ENCODE data around the gene CRYBG3. TPM values are rescaled to one million over a fixed set of nuclear protein-coding genes. Genes with fewer than 3 reads are reported as not detected.

Gene CRYBG3
- total RNA-seq, 4 donors from 2014 or later = 17.4 to 41.5 (median 38.1) TPM

- DNase-seq = no peak
- Histone ChIP-seq H3K4me3 (no peak overlapping the region), H3K9me3 (no peaks in the 10 kb centered on the region), H3K27ac (peak overlapping the region in 1 of 2 donors; percentile 15), H3K4me1 (no peaks in the 10 kb centered on the region), H3K36me3 (no peaks in the 10 kb centered on the region), H3K27me3 (no peaks in the 10 kb centered on the region)
- TF ChIP-seq CTCF (IDR thresholded peaks at IDR 0.05) (no peak), POLR2A (IDR thresholded peaks at IDR 0.05) (no peak)
- intact Hi-C loops (cut with DNase I; ENCODE audit: low total_unique reads) = no loop called here
Observed at GRCh38 chr3:97883736-97884135, 61.9 kb downstream of the CRYBG3 start.

GRCh38 chr3:97884586-97885123 is 62.8 kb downstream of the CRYBG3 start:
- Histone ChIP-seq H3K4me3 (no peak overlapping the region), H3K9me3 (no peaks in the 10 kb centered on the region), H3K27ac (no peak overlapping the region), H3K27me3 (no peaks in the 10 kb centered on the region), H3K36me3 (no peaks in the 10 kb centered on the region), H3K4me1 (no peaks in the 10 kb centered on the region)
- TF ChIP-seq POLR2A (IDR thresholded peaks at IDR 0.05) (no peak), CTCF (IDR thresholded peaks at IDR 0.05) (no peak)
- intact Hi-C loops (cut with DNase I; ENCODE audit: low total_unique reads) = no loop called here
- DNase-seq = no peak

GRCh38 chr3:97885931-97886824 is 64.4 kb downstream of the CRYBG3 start:
- intact Hi-C loops (cut with DNase I; ENCODE audit: low total_unique reads) = no loop called here
- Histone ChIP-seq H3K4me3 (no peak overlapping the region), H3K36me3 (no peaks in the 10 kb centered on the region), H3K4me1 (no peaks in the 10 kb centered on the region), H3K27me3 (no peaks in the 10 kb centered on the region), H3K9me3 (no peaks in the 10 kb centered on the region), H3K27ac (peak overlapping the region in 1 of 2 donors; percentile 4)
- TF ChIP-seq CTCF (IDR thresholded peaks at IDR 0.05) (no peak), POLR2A (IDR thresholded peaks at IDR 0.05) (no peak)
- no peak for DNase-seq

DNA sequence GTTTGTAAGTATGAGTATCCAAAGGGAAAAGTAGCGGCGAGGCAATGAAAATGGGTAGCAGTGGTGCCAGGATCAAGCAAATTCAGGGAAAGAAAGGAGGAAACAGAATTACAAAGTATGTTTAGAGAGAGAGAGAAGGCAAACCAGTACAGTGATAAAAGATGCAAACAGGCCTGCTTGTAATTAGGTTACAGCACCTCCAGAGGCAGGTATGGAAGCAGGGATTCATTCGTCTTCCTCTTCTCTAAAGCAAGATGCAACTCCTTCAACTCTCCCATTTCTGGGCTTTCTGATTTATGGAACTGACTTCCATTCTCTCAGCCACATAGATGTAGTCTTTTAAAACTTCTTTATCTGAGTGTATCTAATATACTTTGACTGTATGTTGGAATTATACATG is 68.0 kb downstream of the CRYBG3 start:
- TF ChIP-seq CTCF (IDR thresholded peaks at IDR 0.05) = no peak
- TF ChIP-seq POLR2A (IDR thresholded peaks at IDR 0.05) = no peak
- no peaks in the 10 kb centered on the region for H3K4me1 ChIP-seq
- no peaks in the 10 kb centered on the region for H3K36me3 ChIP-seq
- H3K27ac ChIP-seq = no peak overlapping the region
- H3K9me3 ChIP-seq = no peaks in the 10 kb centered on the region
- no peak for DNase-seq
- no peak overlapping the region for H3K4me3 ChIP-seq
- intact Hi-C loops (cut with DNase I; ENCODE audit: low total_unique reads) = no loop called here
- H3K27me3 ChIP-seq = no peaks in the 10 kb centered on the region

GRCh38 chr3:97892852-97893251 is 71.0 kb downstream of the CRYBG3 start:
- Histone ChIP-seq H3K27me3 (no peaks in the 10 kb centered on the region), H3K36me3 (no peaks in the 10 kb centered on the region), H3K27ac (no peak overlapping the region), H3K9me3 (no peaks in the 10 kb centered on the region), H3K4me3 (no peak overlapping the region), H3K4me1 (no peaks in the 10 kb centered on the region)
- intact Hi-C loops (cut with DNase I; ENCODE audit: low total_unique reads) = no loop called here
- no peak for DNase-seq
- no peak for TF ChIP-seq CTCF (IDR thresholded peaks at IDR 0.05)
- TF ChIP-seq POLR2A (IDR thresholded peaks at IDR 0.05) = no peak
